Panc1 (cell line): ENCODE measurements around the gene AKAP7. TPM values are rescaled to one million over a fixed set of nuclear protein-coding genes. Genes with fewer than 3 reads are reported as not detected.

Experiments used
- ATAC-seq: fragments of 200-7000 bp; cut with Tn5 transposase; 2 replicates; pipeline ENCODE4 v1.9.1; 2020; ENCODE audit warnings: mild to moderate bottlenecking, moderate library complexity
- BruUV-seq: library from RNA; stranded (reverse); fragments of 400-500 nt; replicated peaks from 2 replicates; lab custom pipeline; 2021; lab: Mats Ljungman, UMichigan
- CTCF ChIA-PET: fragments of 300-600 bp; sonication (Branson Sonifier 250); formaldehyde crosslinking; loops from one replicate; lab custom pipeline; 2022; ENCODE audit warnings: antibody characterized with exemption; lab: Charles Lee
- POLR2A ChIA-PET: fragments of 300-600 bp; sonication (Branson Sonifier 250); formaldehyde crosslinking; loops from one replicate; lab custom pipeline; 2022; ENCODE audit warnings: antibody characterized with exemption; lab: Charles Lee
- DNase-seq: peaks from one replicate; pipeline ENCODE4 v3.0.0-alpha.2; 2010; ENCODE audit warnings: low read depth, low spot score
- H3K27ac ChIP-seq: 2 replicates; pipeline ENCODE4 v1.5.1; 2011; ENCODE audit warnings: mild to moderate bottlenecking, low read length, inconsistent platforms
- H3K27me3 ChIP-seq: fragments of 200-500 bp; sonication (Bioruptor generic); 2 replicates; pipeline ENCODE4 v1.6.0; 2014; ENCODE audit warnings: low read length, inconsistent platforms; ENCODE audit not compliant: control insufficient read depth, insufficient read depth
- H3K36me3 ChIP-seq: fragments of 200-500 bp; sonication (Bioruptor generic); 2 replicates; pipeline ENCODE4 v1.5.1; 2014; ENCODE audit warnings: inconsistent platforms, mild to moderate bottlenecking, low read length, moderate library complexity; ENCODE audit not compliant: control insufficient read depth, insufficient read depth
- H3K4me1 ChIP-seq: 2 replicates; pipeline ENCODE4 v1.5.1; 2011; ENCODE audit warnings: inconsistent platforms, mild to moderate bottlenecking, low read length, moderate library complexity; ENCODE audit not compliant: control insufficient read depth, insufficient read depth
- H3K4me3 ChIP-seq, 2 experiments: 2 replicates each; pipeline ENCODE4 v1.5.1; 2011 to 2012; ENCODE audit warnings: low read depth in 2 of 2, low read length in 2 of 2, mild to moderate bottlenecking in 2 of 2, inconsistent platforms in 1 of 2, moderate library complexity in 1 of 2
- H3K9me3 ChIP-seq: fragments of 200-500 bp; sonication (Bioruptor generic); 2 replicates; pipeline ENCODE4 v1.5.1; 2014; ENCODE audit warnings: low read depth, mild to moderate bottlenecking, inconsistent platforms, low read length, moderate library complexity; ENCODE audit not compliant: control insufficient read depth, insufficient read depth
- CTCF ChIP-seq: fragments of 450-650 bp; IDR thresholded peaks from 2 replicates; pipeline ENCODE4 v1.5.1; 2017; ENCODE audit warnings: mild to moderate bottlenecking
- POLR2AphosphoS5 ChIP-seq: IDR thresholded peaks from 2 replicates; pipeline ENCODE4 v1.6.1; 2012; ENCODE audit warnings: mild to moderate bottlenecking, low read depth, low read length, moderate library complexity
- REST ChIP-seq, 2 experiments: IDR thresholded peaks; 2 replicates each; pipeline ENCODE4 v1.6.1; 2011 to 2012; ENCODE audit warnings: low read depth in 2 of 2, control low read depth in 1 of 2, low read length in 1 of 2, mild to moderate bottlenecking in 1 of 2, moderate library complexity in 1 of 2; ENCODE audit not compliant: insufficient read depth in 1 of 2
- SIN3A ChIP-seq: IDR thresholded peaks from 2 replicates; pipeline ENCODE4 v1.6.1; 2012; ENCODE audit warnings: low read depth, mild to moderate bottlenecking, low read length, moderate library complexity, borderline replicate concordance; ENCODE audit not compliant: insufficient read depth
- TCF7L2 ChIP-seq: IDR thresholded peaks from 2 replicates; pipeline ENCODE4 v1.6.1; 2011; ENCODE audit warnings: mild to moderate bottlenecking, low read depth, low read length, inconsistent platforms
- in situ Hi-C: cut with HindIII; loops from 2 replicates; pipeline ENCODE4 v1.10.0; 2016; ENCODE audit warnings: low sequenced_read_pairs, low pct_unique_long_range_greater_than_20kb
- intact Hi-C: fragments of 100-400 bp; cut with micrococcal nuclease; formaldehyde crosslinking; loops from one replicate; pipeline ENCODE4 v1.10.0; 2022; ENCODE audit not compliant: unreplicated experiment
- total RNA-seq: library from RNA; stranded (reverse); gene quantifications from one replicate; pipeline ENCODE4 v1.2.1, GENCODE V29; 2021; ENCODE audit not compliant: unreplicated experiment

Gene AKAP7
- total RNA-seq, 1 experiment from 2014 or later = 3.2 TPM

- BruUV-seq = no TSS peak
- TF ChIP-seq TCF7L2 = no peak
- in situ Hi-C loops (no loop called here), intact Hi-C loops (no loop called here)
- CTCF ChIA-PET = no interaction called here
- Histone ChIP-seq H3K4me1 (no peaks in the 10 kb centered on the region), H3K9me3 (no peaks in the 10 kb centered on the region), H3K4me3 (no peak overlapping the region), H3K27ac (no peak overlapping the region), H3K36me3 (no peaks in the 10 kb centered on the region), H3K27me3 (no peaks in the 10 kb centered on the region)
- POLR2A ChIA-PET = no interaction called here
- ATAC-seq (no peak), DNase-seq (no peak)
Measured at GRCh38 chr6:131208787-131209186, 73.5 kb downstream of the AKAP7 start.

GRCh38 chr6:131210469-131210868, 75.2 kb downstream of the AKAP7 start:
- H3K27me3 ChIP-seq = no peaks in the 10 kb centered on the region
- intact Hi-C loops = no loop called here
- ChIA-PET CTCF (no interaction called here), POLR2A (no interaction called here)
- no peaks in the 10 kb centered on the region for H3K4me1 ChIP-seq
- H3K4me3 ChIP-seq = no peak overlapping the region
- DNase-seq = no peak
- in situ Hi-C loops = no loop called here
- ATAC-seq = no peak
- BruUV-seq = no TSS peak
- no peak for TF ChIP-seq TCF7L2
- no peak for TF ChIP-seq SIN3A
- no peak for TF ChIP-seq CTCF
- TF ChIP-seq REST (IDR thresholded peaks at IDR 0.05; ENCODE audit: insufficient read depth in 1 of 2, low read depth in 2 of 2, low read length in 1 of 2) = no peak
- TF ChIP-seq POLR2AphosphoS5 = no peak
- no peak overlapping the region for H3K27ac ChIP-seq
- no peaks in the 10 kb centered on the region for H3K9me3 ChIP-seq
- H3K36me3 ChIP-seq = no peaks in the 10 kb centered on the region

GRCh38 chr6:131212024-131212423, 76.8 kb downstream of the AKAP7 start:
- BruUV-seq = no TSS peak
- H3K36me3 ChIP-seq = no peaks in the 10 kb centered on the region
- ATAC-seq (no peak), DNase-seq (no peak)
- in situ Hi-C loops (no loop called here), intact Hi-C loops (no loop called here)
- no peak overlapping the region for H3K27ac ChIP-seq
- ChIA-PET POLR2A (no interaction called here), CTCF (no interaction called here)
- H3K27me3 ChIP-seq = no peaks in the 10 kb centered on the region
- TF ChIP-seq CTCF = no peak
- no peak for TF ChIP-seq SIN3A
- no peak for TF ChIP-seq REST (IDR thresholded peaks at IDR 0.05; ENCODE audit: insufficient read depth in 1 of 2, low read depth in 2 of 2, low read length in 1 of 2)
- TF ChIP-seq POLR2AphosphoS5 = no peak
- TF ChIP-seq TCF7L2 = no peak
- H3K4me1 ChIP-seq = no peaks in the 10 kb centered on the region
- no peak overlapping the region for H3K4me3 ChIP-seq
- no peaks in the 10 kb centered on the region for H3K9me3 ChIP-seq
